Breast epithelium (tissue), 3 donors: ENCODE data around the gene GPR63.

Experiments
- POLR2AphosphoS5 ChIP-seq, 3 donors: sonication (generic); formaldehyde crosslinking; IDR thresholded peaks; one replicate each; pipeline ENCODE4 v1.6.1; 2017; ENCODE audit warnings: antibody characterized with exemption in 3 of 3
- TF ChIP-seq, protein P1 (sequence below), 3 donors: fragments of 450-650 bp; IDR thresholded peaks; one replicate each; pipeline ENCODE4 v1.5.1; 2016 to 2017; ENCODE audit warnings: antibody characterized with exemption in 3 of 3, mild to moderate bottlenecking in 3 of 3, moderate library complexity in 3 of 3

- TF ChIP-seq, protein P1, sequence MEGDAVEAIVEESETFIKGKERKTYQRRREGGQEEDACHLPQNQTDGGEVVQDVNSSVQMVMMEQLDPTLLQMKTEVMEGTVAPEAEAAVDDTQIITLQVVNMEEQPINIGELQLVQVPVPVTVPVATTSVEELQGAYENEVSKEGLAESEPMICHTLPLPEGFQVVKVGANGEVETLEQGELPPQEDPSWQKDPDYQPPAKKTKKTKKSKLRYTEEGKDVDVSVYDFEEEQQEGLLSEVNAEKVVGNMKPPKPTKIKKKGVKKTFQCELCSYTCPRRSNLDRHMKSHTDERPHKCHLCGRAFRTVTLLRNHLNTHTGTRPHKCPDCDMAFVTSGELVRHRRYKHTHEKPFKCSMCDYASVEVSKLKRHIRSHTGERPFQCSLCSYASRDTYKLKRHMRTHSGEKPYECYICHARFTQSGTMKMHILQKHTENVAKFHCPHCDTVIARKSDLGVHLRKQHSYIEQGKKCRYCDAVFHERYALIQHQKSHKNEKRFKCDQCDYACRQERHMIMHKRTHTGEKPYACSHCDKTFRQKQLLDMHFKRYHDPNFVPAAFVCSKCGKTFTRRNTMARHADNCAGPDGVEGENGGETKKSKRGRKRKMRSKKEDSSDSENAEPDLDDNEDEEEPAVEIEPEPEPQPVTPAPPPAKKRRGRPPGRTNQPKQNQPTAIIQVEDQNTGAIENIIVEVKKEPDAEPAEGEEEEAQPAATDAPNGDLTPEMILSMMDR (IDR thresholded peaks at IDR 0.05) = no peak
- TF ChIP-seq POLR2AphosphoS5 (IDR thresholded peaks at IDR 0.05) = no peak
These were observed 24.3 kb upstream of the GPR63 start for GRCh38 chr6:96861588-96861987.
